Panc1 (cell line): ENCODE data around the gene PSMB11.

Experiments
- CTCF ChIP-seq: fragments of 450-650 bp; IDR thresholded peaks from 2 replicates; pipeline ENCODE4 v1.5.1; 2017; ENCODE audit warnings: mild to moderate bottlenecking
- POLR2AphosphoS5 ChIP-seq: IDR thresholded peaks from 2 replicates; pipeline ENCODE4 v1.6.1; 2012; ENCODE audit warnings: mild to moderate bottlenecking, low read depth, low read length, moderate library complexity
- REST ChIP-seq, 2 experiments: IDR thresholded peaks; 2 replicates each; pipeline ENCODE4 v1.6.1; 2011 to 2012; ENCODE audit warnings: low read depth in 2 of 2, control low read depth in 1 of 2, low read length in 1 of 2, mild to moderate bottlenecking in 1 of 2, moderate library complexity in 1 of 2; ENCODE audit not compliant: insufficient read depth in 1 of 2
- SIN3A ChIP-seq: IDR thresholded peaks from 2 replicates; pipeline ENCODE4 v1.6.1; 2012; ENCODE audit warnings: low read depth, mild to moderate bottlenecking, low read length, moderate library complexity, borderline replicate concordance; ENCODE audit not compliant: insufficient read depth

GRCh38 chr14:23025151-23025814 lies 16.7 kb upstream of the PSMB11 start:
- TF ChIP-seq REST (IDR thresholded peaks at IDR 0.05; ENCODE audit: insufficient read depth in 1 of 2, low read depth in 2 of 2, low read length in 1 of 2) (no peak), CTCF (no peak), POLR2AphosphoS5 (0 out of 2 replicates have a peak, but pooled peaks have one; percentile 34), SIN3A (no peak)
